ENCODE measurements around the gene FNDC3B.

DNA sequence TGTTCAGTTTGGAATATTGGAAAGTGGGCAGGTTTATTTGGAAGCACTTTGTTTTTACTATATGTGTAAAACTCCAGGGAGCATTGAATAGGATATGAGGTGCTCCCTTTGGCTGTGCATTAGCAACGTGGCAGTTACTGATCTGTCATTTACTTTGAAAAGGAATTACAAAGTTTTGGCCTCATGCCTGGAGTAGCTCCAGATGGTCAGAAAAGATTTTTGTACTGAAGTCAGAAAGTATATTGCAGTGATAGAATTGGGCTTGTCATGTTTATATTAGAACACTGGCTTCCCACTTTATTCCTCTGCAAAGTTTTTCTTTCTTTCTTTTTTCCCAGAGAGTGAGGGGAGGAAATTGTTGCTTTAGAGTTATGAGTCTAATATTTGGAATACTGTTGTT is 26.1 kb downstream of the FNDC3B start:
- TF ChIP-seq POLR2A (IDR thresholded peaks at IDR 0.05; ENCODE audit: low read depth, low read length) (no peak), MYC (IDR thresholded peaks at IDR 0.05; ENCODE audit: low read depth, low read length) (no peak), EZH2 (IDR thresholded peaks at IDR 0.05; ENCODE audit: borderline replicate concordance, low read depth, low read length, severe bottlenecking) (no peak), POLR2AphosphoS5 (IDR thresholded peaks at IDR 0.05; ENCODE audit: insufficient read depth, low read depth, low read length) (no peak), JUN (IDR thresholded peaks at IDR 0.05; ENCODE audit: borderline replicate concordance, insufficient read depth, insufficient read length, low read depth) (no peak), GATA2 (IDR thresholded peaks at IDR 0.05; ENCODE audit: insufficient read depth, insufficient read length, low read depth, low read length) (no peak)
- TF ChIP-seq, protein P1, sequence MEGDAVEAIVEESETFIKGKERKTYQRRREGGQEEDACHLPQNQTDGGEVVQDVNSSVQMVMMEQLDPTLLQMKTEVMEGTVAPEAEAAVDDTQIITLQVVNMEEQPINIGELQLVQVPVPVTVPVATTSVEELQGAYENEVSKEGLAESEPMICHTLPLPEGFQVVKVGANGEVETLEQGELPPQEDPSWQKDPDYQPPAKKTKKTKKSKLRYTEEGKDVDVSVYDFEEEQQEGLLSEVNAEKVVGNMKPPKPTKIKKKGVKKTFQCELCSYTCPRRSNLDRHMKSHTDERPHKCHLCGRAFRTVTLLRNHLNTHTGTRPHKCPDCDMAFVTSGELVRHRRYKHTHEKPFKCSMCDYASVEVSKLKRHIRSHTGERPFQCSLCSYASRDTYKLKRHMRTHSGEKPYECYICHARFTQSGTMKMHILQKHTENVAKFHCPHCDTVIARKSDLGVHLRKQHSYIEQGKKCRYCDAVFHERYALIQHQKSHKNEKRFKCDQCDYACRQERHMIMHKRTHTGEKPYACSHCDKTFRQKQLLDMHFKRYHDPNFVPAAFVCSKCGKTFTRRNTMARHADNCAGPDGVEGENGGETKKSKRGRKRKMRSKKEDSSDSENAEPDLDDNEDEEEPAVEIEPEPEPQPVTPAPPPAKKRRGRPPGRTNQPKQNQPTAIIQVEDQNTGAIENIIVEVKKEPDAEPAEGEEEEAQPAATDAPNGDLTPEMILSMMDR (IDR thresholded peaks at IDR 0.05; ENCODE audit: extremely low read depth in 1 of 2, insufficient read depth in 1 of 2, low read depth in 1 of 2, low read length in 2 of 2): no peak
- TF ChIP-seq, protein P2, sequence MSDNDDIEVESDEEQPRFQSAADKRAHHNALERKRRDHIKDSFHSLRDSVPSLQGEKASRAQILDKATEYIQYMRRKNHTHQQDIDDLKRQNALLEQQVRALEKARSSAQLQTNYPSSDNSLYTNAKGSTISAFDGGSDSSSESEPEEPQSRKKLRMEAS (IDR thresholded peaks at IDR 0.05; ENCODE audit: insufficient read depth, insufficient read length): no peak
